GM12801 (cell line): ENCODE measurements around the gene ZNF618.

Source experiments
- CTCF ChIP-seq: IDR thresholded peaks from one replicate; pipeline ENCODE4 v1.5.1; 2011; ENCODE audit warnings: control low read depth; ENCODE audit not compliant: insufficient read length; ENCODE audit errors: extremely low read depth

The ZNF618 gene

GRCh38 chr9:114070188-114071103 is 194.3 kb downstream of the ZNF618 start:
- no peak for TF ChIP-seq CTCF

DNA sequence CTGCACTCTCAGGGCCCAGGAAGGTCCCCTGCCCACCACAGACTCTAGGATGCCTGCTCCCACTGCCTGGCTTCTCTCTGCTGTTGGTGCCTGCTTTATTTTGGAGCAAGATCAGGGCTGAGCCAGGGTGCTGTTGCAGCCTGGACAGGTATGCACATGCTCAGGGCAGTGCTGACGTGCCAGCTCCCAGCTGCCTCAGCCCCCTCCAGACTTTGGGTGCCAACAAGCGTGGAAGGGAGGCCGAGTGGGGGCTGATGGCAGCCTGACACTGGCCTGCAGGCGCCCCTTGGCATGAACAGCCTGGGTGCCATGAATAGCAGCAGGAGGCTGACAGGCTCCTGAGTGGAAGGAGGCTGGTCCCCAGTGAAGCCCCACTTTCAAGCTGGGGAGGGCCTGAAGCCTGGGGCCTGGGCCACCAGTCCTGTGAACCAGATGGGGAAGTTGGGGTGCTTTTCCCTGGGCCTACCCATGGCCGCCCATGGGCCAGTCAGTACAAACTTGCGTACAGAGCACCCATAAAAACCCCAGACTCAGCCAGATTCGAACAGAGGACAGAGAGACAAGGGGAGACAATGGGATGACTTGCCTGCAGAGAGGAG is 195.2 kb downstream of the ZNF618 start:
- no peak for TF ChIP-seq CTCF

DNA sequence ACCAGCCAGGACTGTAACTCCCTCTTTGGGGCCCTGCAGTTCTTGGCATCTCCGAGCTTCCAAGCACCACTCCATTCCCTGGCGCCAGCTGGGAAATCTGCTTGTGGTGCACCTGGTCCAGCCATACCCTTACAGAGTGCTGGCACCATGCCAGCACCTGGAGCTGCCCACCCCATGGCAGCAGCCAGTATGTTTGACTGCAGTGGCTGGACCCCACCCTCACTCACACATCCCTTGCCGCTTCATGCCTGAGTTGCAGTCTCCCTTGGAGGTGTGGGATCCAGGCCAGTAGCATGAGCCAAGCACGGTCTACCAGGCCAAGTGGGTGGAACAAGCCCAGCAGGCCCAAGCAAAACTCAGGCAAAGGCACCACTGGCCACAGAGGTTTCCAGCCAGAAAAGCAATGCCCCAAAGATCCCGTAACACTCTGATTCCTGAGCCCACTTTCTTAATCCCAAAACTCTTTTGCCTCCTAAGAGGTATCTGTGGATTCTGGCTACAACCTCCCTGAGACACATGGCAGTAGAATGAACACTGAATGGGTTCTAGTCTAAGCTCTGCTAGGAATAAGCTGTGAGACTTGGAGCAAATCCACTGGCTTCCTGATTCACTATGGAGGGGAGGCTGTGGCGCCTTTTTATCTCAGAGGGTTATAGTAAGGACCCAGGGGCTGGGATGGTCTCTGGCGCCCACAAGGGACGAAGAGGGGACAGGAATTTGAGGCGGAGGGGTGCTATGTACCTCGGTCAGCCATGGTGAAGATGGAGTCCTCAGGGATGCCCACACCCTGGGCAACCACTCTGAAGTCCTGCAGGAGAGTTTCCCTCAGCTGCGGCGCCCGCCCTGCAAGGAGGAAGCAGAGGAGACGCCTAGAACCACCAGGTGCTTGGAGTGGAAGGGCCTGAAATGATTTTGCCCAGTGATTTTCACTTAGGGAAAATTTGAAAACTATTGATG is 196.4 kb downstream of the ZNF618 start:
- no peak for TF ChIP-seq CTCF

GRCh38 chr9:114075602-114076001 is 199.5 kb downstream of the ZNF618 start:
- no peak for TF ChIP-seq CTCF

GRCh38 chr9:114076237-114077161 is 200.4 kb downstream of the ZNF618 start:
- no peak for TF ChIP-seq CTCF

GRCh38 chr9:114077162-114077837 is 201.2 kb downstream of the ZNF618 start:
- TF ChIP-seq CTCF = no peak
